Esophagus mucosa (tissue), 1 donor: Measurements from ENCODE around the gene MYL10. TPM values are rescaled to one million over a fixed set of nuclear protein-coding genes. Genes with fewer than 3 reads are reported as not detected.

Experiments
- ATAC-seq: fragments of 200-7000 bp; cut with Tn5 transposase; one replicate; pipeline ENCODE4 v1.9.1; 2020
- total RNA-seq: library from RNA; stranded (reverse); gene quantifications from one replicate; pipeline ENCODE4 v1.2.4, GENCODE V29; 2023
- donor health status: DM: yes; HTN: yes; CAD: no.

MYL10 gene
- total RNA-seq, 1 donor from 2014 or later, result not detected

DNA sequence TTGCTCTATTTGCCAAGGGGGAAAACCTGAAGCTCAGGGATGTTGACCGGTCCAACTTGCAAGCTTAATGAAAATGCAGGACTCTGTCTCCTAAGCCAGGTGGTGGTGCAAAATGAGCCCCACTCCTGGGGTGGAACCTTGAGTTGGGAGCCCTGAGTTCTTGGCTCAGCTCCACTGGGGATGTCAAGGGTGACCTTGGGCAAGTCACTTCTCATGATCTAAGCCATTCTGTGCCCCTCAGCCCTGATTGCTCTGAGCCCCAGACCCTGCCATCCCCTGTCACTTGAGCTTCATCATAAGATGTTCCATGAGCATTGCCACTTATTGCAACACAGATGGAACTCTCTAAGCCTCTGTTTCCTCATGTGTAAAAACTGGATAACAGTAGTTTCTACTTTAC is 33.9 kb downstream of the MYL10 start:
- ATAC-seq, result no peak

GRCh38 chr7:101594790-101595189 is 34.3 kb downstream of the MYL10 start:
- no peak for ATAC-seq

GRCh38 chr7:101593556-101593955 is 35.5 kb downstream of the MYL10 start:
- ATAC-seq, result no peak

DNA sequence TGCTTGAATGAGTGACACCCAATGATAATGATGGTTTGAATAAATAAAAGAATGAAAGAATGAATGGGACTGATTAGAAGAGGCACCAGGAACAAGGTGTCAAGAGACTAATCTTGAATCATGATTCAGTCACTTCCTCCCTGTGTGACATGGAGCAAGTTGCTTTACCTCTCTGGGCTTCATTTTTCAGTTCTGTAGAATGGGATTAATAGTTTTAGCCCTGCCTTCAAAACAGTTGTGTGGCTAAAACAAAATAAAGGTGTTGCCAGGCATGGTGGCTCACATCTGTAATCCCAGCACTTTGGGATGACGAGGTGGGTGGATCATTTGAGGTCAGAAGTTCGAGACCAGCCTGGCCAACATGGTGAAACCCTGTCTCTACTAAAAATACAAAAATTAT is 37.6 kb downstream of the MYL10 start:
- ATAC-seq, result no peak

GRCh38 chr7:101590663-101591435 is 38.2 kb downstream of the MYL10 start:
- ATAC-seq, result peak; percentile 23

DNA sequence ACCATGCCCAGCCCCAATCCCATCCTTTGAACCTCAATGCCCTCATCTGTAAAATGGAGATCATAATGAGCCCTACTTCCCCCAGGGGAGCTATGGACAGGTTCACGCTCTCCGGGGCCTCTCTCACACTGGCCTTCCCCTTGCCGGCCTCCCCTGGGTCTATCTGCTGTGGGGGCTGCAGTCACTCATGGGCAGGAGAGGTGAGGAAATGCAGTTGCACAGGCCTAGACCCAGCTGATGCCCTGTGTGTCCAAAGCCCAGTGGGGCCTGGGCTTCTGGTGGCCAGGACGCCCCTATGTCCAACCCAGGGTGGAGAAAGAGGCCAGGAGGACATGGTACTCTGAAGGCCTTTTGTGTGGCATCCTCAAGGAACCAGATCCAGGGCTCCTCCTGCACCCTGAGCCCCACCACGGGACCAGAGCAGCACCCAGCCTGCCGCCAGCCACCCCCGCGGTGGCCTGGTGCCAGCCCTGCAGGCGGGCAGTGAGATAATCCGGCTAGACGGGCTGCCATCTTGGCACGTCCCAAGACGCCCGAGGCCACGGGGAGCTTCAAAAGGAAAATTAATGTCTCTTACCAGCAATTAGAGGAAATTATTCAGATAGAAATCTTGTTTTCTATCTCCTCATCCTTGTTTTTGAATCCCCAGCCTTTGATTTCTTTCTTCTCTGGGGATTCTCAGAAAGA is 39.0 kb downstream of the MYL10 start:
- peak; percentile 65 for ATAC-seq

DNA sequence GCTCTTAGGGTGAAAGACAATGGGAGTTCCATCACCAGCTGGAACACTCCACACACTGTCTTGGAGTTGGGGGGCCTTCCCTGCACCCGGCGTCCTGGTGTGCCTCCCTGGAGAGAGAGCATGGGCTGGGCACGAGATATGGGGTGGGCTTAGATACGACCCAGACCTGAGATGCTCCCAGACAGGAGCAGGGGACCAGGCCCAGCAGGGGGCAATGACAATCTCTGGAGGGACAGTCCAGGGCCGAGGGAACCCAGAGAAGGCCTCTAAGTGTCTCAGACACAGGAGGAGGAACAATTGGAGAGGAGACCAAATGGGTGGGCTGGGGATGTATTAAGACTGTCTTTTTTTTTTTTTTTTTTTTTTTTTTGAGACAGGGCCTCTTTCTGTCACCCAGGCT is 40.0 kb downstream of the MYL10 start:
- ATAC-seq, result peak; percentile 20

DNA sequence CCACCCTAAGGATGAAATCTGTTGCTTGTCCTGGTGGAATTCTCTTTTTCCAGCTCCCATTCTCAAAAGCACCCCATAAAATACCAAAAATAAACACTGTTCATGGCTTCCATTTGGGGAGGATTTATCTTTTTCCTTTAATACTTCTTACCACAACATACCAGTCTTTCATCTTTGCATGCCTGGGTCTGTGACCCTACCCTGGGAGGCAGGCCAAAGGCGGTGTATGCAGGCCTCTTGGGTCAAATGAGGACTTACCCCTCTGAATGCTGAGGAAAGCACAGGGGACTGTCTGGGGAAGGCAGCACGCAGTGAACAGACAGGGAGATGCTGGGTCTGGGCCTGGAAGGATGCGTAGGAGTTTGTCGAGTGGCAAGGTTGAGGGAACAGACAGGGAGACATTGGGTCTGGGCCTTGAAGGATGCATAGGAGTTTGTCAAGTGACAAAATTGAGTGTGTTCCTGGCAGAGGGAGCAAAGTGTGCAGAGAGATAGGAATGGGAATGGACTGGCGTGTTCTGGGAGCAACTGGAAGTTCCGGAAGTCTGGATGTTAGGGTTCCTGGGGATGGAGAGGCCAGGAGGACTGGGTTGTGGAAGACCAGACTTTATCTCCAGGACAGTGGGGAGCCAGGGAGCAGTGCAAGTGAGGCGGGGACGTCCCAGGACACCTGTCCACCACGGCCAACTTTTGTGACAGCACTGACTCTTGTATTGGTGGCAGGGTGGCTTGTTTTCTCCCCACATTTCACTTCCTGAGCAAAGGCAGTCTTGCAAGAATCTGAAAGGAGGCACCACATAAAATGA is 40.8 kb downstream of the MYL10 start:
- no peak for ATAC-seq

DNA sequence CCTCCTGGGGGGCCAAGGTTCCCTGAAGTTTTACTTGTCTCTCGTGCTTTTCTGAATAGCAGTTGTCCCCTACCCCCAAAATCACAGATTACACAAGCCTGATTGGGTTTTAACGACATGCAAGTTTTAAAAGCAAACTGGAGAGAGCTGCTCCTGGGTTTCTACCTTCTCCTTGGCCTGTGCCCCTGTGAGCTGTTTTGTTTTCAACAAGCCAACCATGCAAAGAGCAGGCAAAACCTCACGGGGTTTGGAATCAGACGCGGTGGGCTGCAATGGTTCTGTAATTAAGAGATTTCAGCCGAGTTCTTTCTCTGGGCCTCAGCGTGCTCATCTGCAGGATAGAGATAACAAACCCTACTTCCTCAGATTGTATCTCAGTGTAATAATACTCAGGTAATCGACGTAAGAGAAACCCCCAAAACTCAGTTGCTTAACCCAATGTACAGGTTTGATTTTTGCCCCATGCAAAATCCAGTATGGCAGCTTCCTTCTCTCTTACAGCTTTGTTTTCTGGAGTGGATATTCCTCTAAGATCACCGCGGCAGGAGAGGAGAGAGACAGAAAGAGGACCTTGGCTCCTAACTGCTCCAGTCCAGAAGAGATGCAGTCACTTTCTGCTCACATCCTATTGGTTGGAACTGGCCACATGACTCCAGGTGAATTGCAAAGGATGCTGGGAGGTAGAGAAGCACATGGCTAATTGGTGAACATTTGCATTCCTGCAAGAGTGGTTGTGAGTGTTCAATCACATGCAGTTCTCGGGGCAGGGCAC is 42.0 kb downstream of the MYL10 start:
- ATAC-seq, result no peak

- no peak for ATAC-seq
Observed at GRCh38 chr7:101586078-101586905, 42.8 kb downstream of the MYL10 start.

- ATAC-seq, result no peak
Observed at GRCh38 chr7:101582971-101583370, 46.1 kb downstream of the MYL10 start.

DNA sequence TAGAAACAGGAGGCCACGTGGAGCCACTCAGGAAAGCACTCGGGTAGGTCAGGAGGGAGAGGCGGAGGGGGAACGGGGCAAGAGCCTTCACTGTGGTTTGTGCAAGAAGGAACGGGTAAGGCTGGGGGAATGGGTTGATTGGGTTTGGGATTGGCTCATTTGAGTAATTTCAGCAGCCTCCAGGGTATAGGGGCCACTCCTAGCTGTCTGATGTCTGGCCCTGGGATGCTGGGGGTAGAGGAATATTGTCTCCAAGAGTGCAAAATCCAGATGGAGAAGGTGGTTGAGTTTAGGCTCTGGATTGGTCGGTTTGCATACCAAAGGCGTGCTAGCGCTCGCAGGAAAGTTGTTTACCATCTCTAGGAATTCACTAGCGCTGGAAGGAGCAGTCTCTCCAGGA is 47.2 kb downstream of the MYL10 start:
- ATAC-seq, result no peak

- ATAC-seq, result no peak
Observed at GRCh38 chr7:101580596-101580995, 48.5 kb downstream of the MYL10 start.

DNA sequence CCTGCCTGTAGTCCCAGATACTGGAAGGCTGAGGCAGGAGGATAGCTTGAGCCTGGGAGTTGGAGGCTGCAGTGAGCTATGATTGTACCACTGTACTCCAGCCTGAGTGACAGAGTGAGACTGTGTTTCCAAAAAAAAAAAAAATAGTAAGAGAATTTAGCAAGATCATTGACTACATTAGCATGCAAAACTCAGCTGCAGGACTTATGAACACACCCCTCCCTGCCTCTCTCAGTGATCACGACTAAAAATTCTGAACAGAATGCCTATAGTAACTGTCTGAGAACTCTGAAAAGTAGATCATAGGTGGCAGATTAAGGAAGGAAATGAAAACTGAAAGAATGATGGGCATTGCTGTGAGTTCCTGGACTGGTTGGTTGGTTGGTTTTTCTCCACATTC is 50.5 kb downstream of the MYL10 start:
- ATAC-seq, result no peak

GRCh38 chr7:101576998-101577397 is 52.1 kb downstream of the MYL10 start:
- ATAC-seq, result peak; percentile 66

- ATAC-seq, result no peak
Observed at GRCh38 chr7:101575721-101576120, 53.4 kb downstream of the MYL10 start.

- no peak for ATAC-seq
Observed at GRCh38 chr7:101575168-101575567, 53.9 kb downstream of the MYL10 start.

DNA sequence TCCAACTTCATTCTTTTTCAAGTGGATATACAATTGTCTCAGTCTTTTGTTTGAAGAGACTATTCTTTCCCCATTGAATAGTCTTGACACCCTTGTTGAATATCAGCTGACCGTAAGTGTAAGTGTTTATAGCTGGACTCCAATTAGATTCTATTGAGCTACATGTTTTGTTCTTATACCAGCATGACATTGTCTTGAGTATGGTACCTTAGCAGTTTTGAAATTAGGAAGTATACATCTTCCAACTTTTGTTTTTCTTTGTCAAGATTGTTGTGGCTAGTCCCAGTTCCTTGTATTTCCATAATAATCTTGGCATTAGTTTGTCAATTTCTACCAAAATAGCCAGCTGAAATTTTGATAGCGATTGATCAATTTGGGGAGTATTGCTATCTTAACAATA is 56.9 kb downstream of the MYL10 start:
- no peak for ATAC-seq

DNA sequence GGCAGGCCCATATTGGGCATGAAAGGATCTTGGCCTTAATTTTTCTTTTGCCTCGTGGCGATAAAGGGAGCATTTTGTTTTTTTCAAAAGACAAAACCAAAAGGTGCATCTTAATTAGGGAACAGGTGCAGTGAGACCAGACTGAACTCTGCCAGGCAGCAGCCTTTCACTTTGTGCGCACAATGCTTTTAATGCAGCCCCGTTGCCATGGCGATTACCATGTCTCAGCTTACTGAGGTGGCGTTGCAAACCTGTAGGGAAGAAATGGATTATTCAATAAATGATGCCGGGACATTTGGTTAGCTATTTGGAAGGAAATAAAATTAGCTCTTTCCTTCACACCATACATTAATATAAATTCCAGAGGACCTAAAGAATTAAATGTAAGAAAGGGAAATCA is 61.9 kb downstream of the MYL10 start:
- ATAC-seq, result no peak

DNA sequence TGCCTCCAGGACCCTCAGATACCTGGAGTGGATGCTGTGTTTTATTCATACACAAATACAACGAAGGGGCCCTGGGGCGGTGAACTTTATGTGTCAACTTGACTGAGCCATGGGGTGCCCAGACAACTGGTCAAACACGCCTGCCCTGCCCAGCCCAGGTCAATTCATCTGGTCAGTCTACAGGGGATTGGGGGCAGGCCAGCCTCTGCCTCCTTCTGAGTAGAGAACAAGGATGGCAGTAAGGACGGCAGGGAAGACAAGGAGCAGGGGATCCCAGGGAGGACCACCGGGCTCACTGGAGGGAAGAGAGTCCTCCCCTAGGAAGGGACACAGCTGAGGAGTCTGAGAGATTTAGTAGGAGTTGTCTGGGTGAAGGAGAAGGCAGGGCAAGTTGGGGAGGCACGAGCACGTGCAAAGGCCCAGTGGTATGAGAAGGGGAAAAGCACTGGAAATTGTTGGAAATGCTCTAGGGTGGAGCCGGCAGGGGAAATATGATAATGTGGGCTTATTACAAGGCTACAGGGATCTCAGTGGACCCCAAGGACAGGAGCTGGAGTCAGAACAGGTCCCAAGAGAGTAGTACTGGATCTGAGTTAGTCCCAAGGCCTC is 63.4 kb downstream of the MYL10 start:
- no peak for ATAC-seq

- ATAC-seq, result peak; percentile 28
Observed at GRCh38 chr7:101564778-101565211, 64.3 kb downstream of the MYL10 start.
